ENCODE measurements around the gene DMXL1.

DNA sequence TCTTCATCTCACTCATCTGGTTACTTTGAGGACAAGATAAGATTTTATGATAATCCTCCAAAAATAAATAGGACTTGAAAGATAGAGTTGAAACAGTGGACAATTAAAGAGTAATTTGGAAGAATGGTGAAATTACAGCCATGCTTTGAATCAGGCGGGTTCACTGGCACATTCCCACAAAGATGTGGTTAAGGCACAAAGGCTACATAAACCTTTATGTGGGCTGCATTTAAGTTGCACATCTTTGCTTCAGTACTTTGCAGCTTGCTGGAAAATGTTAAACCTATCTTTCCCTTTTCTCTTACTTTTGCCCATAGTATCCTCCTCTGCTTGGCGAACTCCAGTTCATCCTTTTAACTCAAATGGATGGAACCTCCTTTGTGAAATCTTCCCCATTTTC is 192.8 kb downstream of the DMXL1 start:
- no peak for TF ChIP-seq EZH2 (IDR thresholded peaks at IDR 0.05)
- no peak for TF ChIP-seq POLR2AphosphoS5 (IDR thresholded peaks at IDR 0.05; ENCODE audit: borderline replicate concordance, low read depth, low read length)
- TF ChIP-seq FOXP2 (optimal IDR thresholded peaks at IDR 0.05; ENCODE audit: control extremely low read depth, extremely low read length, insufficient read depth) = no peak

Measured in SK-N-MC (cell line).